Hematopoietic multipotent progenitor cell (in vitro differentiated cells): ENCODE measurements around the gene COX19. TPM values are rescaled to one million over a fixed set of nuclear protein-coding genes. Genes with fewer than 3 reads are reported as not detected.
"Not testable (repeated sequence)": the region's sequence is repeated elsewhere in the genome, so short reads cannot be mapped to it uniquely, and the experiment has no call there.

Source experiments
- DNase-seq, 3 donors: peaks; one replicate each; pipeline ENCODE4 v3.0.0-alpha.2; 2011 to 2015; ENCODE audit warnings: low read depth in 2 of 3, low spot score in 2 of 3
- total RNA-seq: library from RNA; depleted of rRNA; stranded (reverse); fragments of >200 nt; gene quantifications from one replicate; pipeline ENCODE4 v1.2.3, GENCODE V29; 2012

The COX19 gene
- total RNA-seq, 1 donor, result 23.7 TPM

- DNase-seq, result no peak
Measured at GRCh38 chr7:931871-932650, 43.3 kb downstream of the COX19 start.

GRCh38 chr7:930975-931758 lies 44.2 kb downstream of the COX19 start:
- DNase-seq, result no peak

GRCh38 chr7:929311-929711 lies 46.0 kb downstream of the COX19 start:
- no peak for DNase-seq

GRCh38 chr7:927031-927671 lies 48.2 kb downstream of the COX19 start:
- no peak for DNase-seq

GRCh38 chr7:926061-927030 lies 49.0 kb downstream of the COX19 start:
- no peak for DNase-seq

- peak in 2 of 3 donors; percentile 68 to 80 for DNase-seq
Measured at GRCh38 chr7:925601-926000, 49.7 kb downstream of the COX19 start.

GRCh38 chr7:924541-925231 lies 50.7 kb downstream of the COX19 start:
- DNase-seq, result peak in 2 of 3 donors; percentile 58 to 67

- DNase-seq, result not testable (repeated sequence)
Measured at GRCh38 chr7:924042-924441, 51.3 kb downstream of the COX19 start.

GRCh38 chr7:923108-924041 lies 52.0 kb downstream of the COX19 start:
- DNase-seq, result peak; percentile 70 to 97 (median 96)

GRCh38 chr7:922334-923107 lies 52.8 kb downstream of the COX19 start:
- no peak for DNase-seq

GRCh38 chr7:921581-922333 lies 53.6 kb downstream of the COX19 start:
- DNase-seq, result no peak

GRCh38 chr7:921071-921461 lies 54.3 kb downstream of the COX19 start:
- DNase-seq, result no peak

- DNase-seq, result no peak
Measured at GRCh38 chr7:920351-921070, 54.8 kb downstream of the COX19 start.

- no peak for DNase-seq
Measured at GRCh38 chr7:919924-920341, 55.4 kb downstream of the COX19 start.

- no peak for DNase-seq
Measured at GRCh38 chr7:919114-919442, 56.3 kb downstream of the COX19 start.

- DNase-seq, result no peak
Measured at GRCh38 chr7:918441-919113, 56.8 kb downstream of the COX19 start.
